HK-2 (cell line): ENCODE results near the gene INAFM1.

Source experiments
- DNase-seq: peaks from one replicate; pipeline ENCODE4 v3.0.0-alpha.2; 2018; ENCODE audit not compliant: unreplicated experiment

Gene INAFM1

DNA sequence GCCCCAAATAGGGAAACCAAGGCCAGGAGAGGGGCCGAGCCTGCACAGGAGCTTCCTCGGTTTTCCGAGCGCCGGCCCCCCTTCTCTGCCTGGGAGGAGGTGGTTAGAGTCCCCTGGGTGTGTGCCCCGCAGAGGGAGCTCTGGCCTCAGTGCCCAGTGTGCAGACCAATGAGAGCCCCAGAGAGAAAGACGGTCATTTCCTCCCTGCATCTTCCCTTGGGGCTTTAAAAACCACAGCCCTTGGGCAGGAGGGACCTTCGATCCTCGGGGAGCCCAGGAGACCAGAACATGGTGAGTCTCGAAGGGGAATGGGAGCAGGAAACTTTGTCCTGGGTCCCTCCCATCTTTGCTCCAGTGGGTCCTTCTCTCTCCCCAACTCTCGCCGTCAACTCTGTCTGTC lies 34.9 kb downstream of the INAFM1 start, which contains the start of gene C5AR1:
Gene C5AR1, plus strand, starts transcription at position 254 of the 400 bp plus-strand sequence. Its CDS starts 35 bp downstream, at position 289.
- DNase-seq = no peak

DNA sequence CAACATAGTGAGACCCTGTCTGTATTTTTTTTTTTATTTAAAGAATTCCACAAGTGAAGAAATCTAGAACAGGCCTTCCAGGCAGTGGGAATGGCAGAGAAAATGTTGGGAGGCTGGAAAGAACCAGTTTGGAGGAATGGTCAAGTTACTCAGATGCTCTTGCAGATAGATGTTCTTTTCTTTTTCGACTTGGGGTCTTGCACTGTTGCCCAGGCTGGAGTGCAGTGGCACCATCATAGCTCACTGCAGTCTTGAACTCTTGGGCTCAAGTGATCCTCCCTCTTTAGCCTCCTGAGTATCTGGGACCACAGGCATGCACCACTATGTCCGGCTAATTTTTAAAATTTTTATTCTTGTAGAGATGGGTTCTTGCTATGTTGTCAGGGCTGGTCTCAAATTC lies 35.6 kb downstream of the INAFM1 start:
- DNase-seq = no peak

DNA sequence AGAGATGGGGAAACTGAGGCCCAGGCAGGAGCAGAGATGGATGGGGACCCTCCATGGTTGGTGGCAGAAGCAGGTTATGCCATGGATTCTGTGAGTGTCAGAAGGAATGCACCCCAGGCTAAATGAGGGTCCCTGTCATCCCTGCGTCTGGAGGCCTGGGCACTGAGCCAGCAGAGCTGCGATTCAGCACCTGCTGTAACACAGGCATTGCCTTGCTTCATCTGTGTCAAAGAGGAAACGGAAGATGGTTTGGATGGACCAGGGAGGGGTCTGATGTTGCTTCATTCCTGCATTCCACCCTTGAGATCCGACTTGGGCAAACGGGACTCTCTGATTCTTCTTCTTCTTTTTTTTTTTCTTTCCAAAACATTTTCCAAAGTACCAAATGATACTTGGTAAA lies 36.1 kb downstream of the INAFM1 start:
- no peak for DNase-seq

DNA sequence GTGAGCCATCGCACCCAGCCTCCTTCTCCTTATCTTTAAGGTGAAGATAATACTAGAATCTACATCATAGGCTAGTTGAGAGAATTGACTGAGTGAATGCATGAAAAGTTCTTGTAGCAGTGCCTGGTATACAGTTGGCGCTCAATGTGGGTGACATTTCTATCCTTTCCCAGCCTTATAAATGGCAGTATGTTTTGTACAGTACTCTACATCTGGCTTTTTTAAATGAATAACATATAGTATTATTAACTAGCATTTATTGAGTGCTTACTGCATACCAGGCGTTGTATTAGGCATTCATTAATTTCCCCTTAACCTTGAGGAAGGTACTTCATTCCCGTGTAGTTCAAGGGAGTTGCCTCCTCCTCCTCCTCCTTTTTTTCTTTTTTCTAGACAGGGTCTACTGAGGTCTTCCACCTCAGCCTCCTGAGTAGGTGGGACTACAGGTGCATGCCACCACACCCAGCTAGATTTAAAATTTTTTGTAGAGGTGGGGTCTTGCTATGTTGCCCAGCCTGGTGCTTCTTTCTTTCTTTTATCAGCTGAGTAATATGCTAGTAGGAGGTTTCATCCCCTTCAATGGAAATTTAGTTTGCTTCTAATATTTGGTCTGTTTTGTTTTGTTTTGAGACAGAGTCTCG lies 37.8 kb downstream of the INAFM1 start:
- DNase-seq = no peak

DNA sequence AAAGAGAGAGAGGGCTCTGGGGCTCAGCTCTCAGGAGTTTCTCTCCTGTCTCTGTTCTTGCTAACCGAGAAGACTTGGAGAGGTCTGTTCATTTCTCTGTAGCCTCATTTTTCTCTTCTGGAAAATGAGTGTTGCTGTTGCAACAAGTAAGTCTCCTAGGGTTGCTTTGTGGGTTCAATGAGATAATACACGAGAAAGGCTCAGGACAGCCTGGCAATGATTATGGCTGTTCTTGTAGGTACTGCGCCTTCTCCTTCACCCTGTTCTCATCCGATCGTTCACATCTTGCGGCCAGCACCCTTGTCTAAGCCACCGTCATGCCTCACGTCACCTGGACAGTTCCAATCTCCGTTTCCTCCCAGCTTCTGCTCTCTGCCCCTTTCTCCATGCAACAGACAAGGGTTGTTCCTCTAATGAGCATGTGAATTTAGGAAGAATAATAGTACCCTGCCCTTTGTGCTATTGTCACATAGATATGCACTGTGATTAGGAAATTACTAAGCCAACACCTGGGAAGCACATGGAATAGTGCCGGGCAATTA lies 39.1 kb downstream of the INAFM1 start:
- no peak for DNase-seq

DNA sequence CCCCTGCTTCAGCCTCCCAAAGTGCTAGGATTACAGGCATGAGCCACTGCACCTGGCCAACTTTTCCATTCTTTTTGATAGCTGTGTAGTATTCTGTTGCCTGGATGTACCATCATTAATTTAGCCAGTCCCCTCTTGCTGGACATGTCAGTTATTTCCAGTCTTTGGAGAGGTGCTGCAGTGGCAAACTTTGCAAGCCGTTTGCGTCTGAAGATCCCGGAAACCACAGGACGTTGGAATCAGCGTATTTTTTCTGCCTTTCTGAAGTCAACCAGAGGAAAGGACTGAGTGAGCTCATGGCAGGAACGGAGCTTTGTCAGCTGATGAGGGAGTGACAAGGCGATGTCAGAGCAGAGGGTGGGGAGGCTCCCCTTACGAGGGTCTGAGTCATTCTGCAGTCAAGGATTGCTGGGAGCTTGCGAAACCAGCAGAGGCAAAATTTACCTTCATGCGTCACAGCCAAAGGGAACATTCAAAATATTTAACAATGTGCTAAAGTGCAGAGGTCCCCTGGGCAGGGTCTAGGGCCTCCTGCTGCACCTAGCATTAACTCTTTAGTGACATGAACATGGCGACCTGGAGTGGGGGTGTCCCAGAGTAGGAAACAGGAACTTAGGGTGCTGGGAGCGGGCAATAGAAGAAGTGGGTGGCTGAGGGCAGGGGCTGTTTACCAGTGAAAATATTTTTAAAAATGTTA lies 40.6 kb downstream of the INAFM1 start:
- DNase-seq = peak; percentile 78

DNA sequence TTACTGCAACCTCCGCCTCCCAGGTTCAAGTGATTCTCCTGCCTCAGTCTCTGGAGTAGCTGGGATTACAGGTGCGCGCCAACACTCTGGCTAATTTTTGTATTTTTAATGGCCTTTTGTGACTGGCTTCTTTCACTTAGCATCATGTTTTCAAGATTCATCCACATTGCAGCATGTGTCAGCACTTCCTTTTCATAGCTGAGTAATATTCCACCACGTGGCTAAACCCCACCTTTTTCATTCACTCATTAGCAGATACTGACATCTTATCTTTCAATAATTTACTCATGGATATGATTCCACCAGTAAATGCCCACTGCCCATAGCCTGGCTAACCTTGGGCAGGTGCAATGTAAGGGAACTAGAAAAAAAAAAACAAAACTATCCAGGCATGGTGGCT lies 41.8 kb downstream of the INAFM1 start:
- DNase-seq = no peak

DNA sequence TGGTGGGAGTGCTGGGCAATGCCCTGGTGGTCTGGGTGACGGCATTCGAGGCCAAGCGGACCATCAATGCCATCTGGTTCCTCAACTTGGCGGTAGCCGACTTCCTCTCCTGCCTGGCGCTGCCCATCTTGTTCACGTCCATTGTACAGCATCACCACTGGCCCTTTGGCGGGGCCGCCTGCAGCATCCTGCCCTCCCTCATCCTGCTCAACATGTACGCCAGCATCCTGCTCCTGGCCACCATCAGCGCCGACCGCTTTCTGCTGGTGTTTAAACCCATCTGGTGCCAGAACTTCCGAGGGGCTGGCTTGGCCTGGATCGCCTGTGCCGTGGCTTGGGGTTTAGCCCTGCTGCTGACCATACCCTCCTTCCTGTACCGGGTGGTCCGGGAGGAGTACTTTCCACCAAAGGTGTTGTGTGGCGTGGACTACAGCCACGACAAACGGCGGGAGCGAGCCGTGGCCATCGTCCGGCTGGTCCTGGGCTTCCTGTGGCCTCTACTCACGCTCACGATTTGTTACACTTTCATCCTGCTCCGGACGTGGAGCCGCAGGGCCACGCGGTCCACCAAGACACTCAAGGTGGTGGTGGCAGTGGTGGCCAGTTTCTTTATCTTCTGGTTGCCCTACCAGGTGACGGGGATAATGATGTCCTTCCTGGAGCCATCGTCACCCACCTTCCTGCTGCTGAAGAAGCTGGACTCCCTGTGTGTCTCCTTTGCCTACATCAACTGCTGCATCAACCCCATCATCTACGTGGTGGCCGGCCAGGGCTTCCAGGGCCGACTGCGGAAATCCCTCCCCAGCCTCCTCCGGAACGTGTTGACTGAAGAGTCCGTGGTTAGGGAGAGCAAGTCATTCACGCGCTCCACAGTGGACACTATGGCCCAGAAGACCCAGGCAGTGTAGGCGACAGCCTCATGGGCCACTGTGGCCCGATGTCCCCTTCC lies 45.5 kb downstream of the INAFM1 start:
- DNase-seq = no peak

DNA sequence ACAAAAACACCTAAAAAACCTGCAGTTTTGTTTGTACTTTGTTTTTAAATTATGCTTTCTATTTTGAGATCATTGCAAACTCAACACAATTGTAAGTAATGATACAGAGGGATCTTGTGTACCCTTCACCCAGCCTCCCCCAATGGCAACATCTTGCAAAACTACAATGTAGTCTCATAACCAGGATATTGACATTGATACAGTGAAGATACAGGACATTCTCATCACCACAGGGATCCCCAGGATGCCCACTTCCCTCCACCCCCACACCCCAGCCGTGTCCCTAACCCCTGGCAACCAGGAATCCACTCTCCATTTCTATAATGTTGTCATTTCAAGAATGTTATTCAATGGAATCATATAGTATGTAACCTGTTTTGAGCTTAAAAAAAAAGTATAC lies 46.9 kb downstream of the INAFM1 start:
- no peak for DNase-seq

DNA sequence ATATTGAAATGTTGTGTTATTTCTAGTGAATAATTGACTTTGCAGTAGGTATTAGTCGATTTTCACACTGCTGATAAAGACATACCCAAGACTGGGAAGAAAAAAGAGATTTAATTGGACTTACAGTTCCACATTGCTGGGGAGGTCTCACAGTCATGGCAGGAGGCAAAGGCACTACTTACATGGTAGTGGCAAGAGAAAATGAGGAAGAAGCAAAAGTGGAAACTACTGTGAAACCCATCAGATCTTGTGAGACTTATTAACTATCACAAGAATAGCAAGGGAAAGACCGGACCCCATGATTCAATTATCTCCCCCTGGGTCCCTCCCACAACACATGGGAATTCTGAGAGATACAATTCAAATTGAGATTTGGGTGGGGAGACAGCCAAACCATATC lies 47.4 kb downstream of the INAFM1 start:
- no peak for DNase-seq

DNA sequence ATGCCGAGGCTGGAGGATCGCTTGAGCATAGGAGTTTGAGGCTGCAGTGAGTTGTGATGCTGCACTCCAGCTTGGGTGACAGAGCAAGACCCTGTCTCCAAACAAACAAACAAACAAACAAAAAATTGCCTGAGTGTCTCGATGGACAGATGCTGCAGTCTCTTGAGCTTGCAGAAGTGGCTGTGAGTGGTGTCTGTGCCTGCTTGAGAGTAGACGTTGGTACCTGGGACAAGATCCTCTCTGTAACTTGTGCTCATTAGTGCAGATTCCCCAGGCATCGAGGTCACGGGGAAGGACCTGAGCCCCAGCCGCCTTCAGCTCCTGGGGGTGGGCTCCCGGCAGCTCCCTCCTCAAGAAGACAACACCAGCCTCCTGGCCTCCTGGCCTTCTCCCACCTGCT lies 48.7 kb downstream of the INAFM1 start:
- DNase-seq = no peak

DNA sequence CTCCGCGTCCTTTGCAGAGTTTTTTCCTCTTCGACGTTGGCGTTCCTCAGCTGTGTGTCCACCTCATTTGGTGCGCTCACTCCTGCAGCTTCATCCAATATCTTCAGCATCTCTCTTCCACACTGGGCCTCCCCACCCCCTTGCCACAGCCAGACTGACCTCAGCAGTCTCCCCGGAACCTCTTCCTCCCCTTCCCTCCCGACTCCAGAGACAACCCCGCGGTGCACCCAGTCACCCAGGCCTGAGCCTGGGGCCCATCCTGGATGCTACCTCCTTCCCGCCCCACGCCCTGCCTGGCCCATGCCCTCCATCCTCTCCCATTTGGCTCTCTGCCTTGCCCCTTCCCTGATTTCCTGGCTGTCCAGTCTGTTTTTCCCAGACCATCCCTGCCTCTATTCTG lies 49.2 kb downstream of the INAFM1 start:
- DNase-seq = no peak

DNA sequence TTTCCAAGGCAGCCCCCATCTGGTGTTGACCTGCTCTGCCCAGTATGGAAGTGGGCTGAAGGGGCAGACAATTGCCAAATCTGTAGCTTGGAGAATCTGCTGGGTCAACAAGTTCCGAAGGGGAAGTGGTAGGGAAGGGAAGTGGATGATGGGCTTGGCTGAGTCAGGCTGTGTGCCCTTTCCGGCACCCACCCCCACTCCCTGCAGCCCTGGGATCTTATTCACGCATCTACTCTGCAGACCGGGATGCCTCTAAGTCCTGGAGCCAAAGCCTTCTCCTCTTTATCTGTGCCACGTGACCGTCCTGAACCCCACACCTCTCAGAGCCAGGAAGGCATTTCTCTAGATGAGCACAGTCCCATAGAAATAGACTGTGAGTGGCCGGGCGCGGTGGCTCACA lies 49.8 kb downstream of the INAFM1 start:
- no peak for DNase-seq
